IMR-90 (cell line): ENCODE results near the gene ZNF836. TPM values are rescaled to one million over a fixed set of nuclear protein-coding genes. Genes with fewer than 3 reads are reported as not detected.

Source experiments
- ATAC-seq: fragments of 200-7000 bp; cut with Tn5 transposase; 2 replicates; pipeline ENCODE4 v1.9.1; 2020; ENCODE audit warnings: low read depth, mild to moderate bottlenecking, moderate library complexity
- BruUV-seq: library from RNA; stranded (reverse); fragments of 400-500 nt; replicated peaks from 2 replicates; lab custom pipeline; 2021; lab: Mats Ljungman, UMichigan
- CTCF ChIA-PET: fragments of 300-600 bp; formaldehyde crosslinking; extraction: SDS; loops from one replicate; lab custom pipeline; 2021; ENCODE audit warnings: antibody characterized with exemption; lab: Yijun Ruan, JAX
- POLR2A ChIA-PET: fragments of 300-600 bp; sonication (Branson Sonifier 250); formaldehyde crosslinking; loops from one replicate; lab custom pipeline; 2022; ENCODE audit warnings: antibody characterized with exemption; ENCODE audit not compliant: unreplicated experiment; lab: Charles Lee
- DNase-seq: peaks from one replicate; pipeline ENCODE4 v3.0.0; 2013
- H2AFZ ChIP-seq: replicated peaks from 2 replicates; pipeline ENCODE3; 2013; ENCODE audit warnings: low read length, mild to moderate bottlenecking; ENCODE audit not compliant: poor library complexity
- H2AK5ac ChIP-seq: 2 replicates; pipeline ENCODE4 v1.6.1; 2013; ENCODE audit warnings: low read depth, low read length, inconsistent platforms
- H2AK9ac ChIP-seq: replicated peaks from 2 replicates; pipeline ENCODE3; 2013; ENCODE audit warnings: mild to moderate bottlenecking, low read depth, low read length, moderate library complexity; ENCODE audit not compliant: poor library complexity
- H2BK120ac ChIP-seq: 2 replicates; pipeline ENCODE4 v1.6.1; 2013; ENCODE audit warnings: low read depth, low read length, inconsistent platforms
- H2BK15ac ChIP-seq: 3 replicates; pipeline ENCODE4 v1.6.1; 2013; ENCODE audit warnings: low read depth, low read length, inconsistent platforms
- H2BK20ac ChIP-seq: 2 replicates; pipeline ENCODE4 v1.6.1; 2013; ENCODE audit warnings: low read depth, mild to moderate bottlenecking, inconsistent platforms, low read length, moderate library complexity
- H2BK5ac ChIP-seq: 2 replicates; pipeline ENCODE4 v1.6.1; 2013; ENCODE audit warnings: mild to moderate bottlenecking, low read depth, low read length, inconsistent platforms; ENCODE audit not compliant: poor library complexity, severe bottlenecking
- H3K14ac ChIP-seq: replicated peaks from 2 replicates; pipeline ENCODE4 v1.6.1; 2013; ENCODE audit warnings: low read depth, low read length, inconsistent platforms
- H3K18ac ChIP-seq: 2 replicates; pipeline ENCODE4 v1.6.1; 2013; ENCODE audit warnings: low read depth, low read length, control low read depth
- H3K23ac ChIP-seq: 2 replicates; pipeline ENCODE4 v1.6.1; 2013; ENCODE audit warnings: low read depth, low read length, inconsistent platforms
- H3K27ac ChIP-seq: 2 replicates; pipeline ENCODE4 v1.5.1; 2013; ENCODE audit warnings: mild to moderate bottlenecking, control low read depth, low read length; ENCODE audit not compliant: insufficient read depth
- H3K27me3 ChIP-seq: 2 replicates; pipeline ENCODE4 v1.6.1; 2013; ENCODE audit warnings: low read length; ENCODE audit not compliant: control insufficient read depth, insufficient read depth
- H3K36me3 ChIP-seq: 2 replicates; pipeline ENCODE4 v1.6.1; 2013; ENCODE audit warnings: low read length, mixed read lengths; ENCODE audit not compliant: control insufficient read depth, insufficient read depth
- H3K4ac ChIP-seq: 2 replicates; pipeline ENCODE4 v1.6.1; 2013; ENCODE audit warnings: low read depth, low read length, inconsistent platforms
- H3K4me1 ChIP-seq: 2 replicates; pipeline ENCODE4 v1.6.1; 2013; ENCODE audit warnings: low read length, mixed read lengths; ENCODE audit not compliant: control insufficient read depth, insufficient read depth
- H3K4me2 ChIP-seq: 2 replicates; pipeline ENCODE4 v1.6.1; 2013; ENCODE audit warnings: low read depth, mild to moderate bottlenecking, control low read depth, low read length, moderate library complexity
- H3K4me3 ChIP-seq: 2 replicates; pipeline ENCODE4 v1.5.1; 2013; ENCODE audit warnings: low read depth, mild to moderate bottlenecking, control low read depth, low read length, moderate library complexity; ENCODE audit not compliant: insufficient read depth
- H3K56ac ChIP-seq: 2 replicates; pipeline ENCODE4 v1.6.1; 2013; ENCODE audit warnings: low read length, inconsistent platforms; ENCODE audit not compliant: insufficient read depth; ENCODE audit errors: extremely low read depth
- H3K79me1 ChIP-seq, 2 experiments: 2 replicates each; pipeline ENCODE4 v1.6.1; 2013; ENCODE audit warnings: low read length in 2 of 2, inconsistent platforms in 1 of 2, low read depth in 1 of 2
- H3K9ac ChIP-seq: 2 replicates; pipeline ENCODE4 v1.6.1; 2013; ENCODE audit warnings: low read depth, low read length, control low read depth
- H3K9me1 ChIP-seq: 2 replicates; pipeline ENCODE4 v1.6.1; 2013; ENCODE audit warnings: low read length, inconsistent platforms; ENCODE audit not compliant: insufficient read depth
- H3K9me3 ChIP-seq: 2 replicates; pipeline ENCODE4 v1.6.1; 2013; ENCODE audit warnings: low read length; ENCODE audit not compliant: control insufficient read depth, insufficient read depth
- H4K20me1 ChIP-seq: 2 replicates; pipeline ENCODE4 v1.6.1; 2013; ENCODE audit warnings: low read length, inconsistent platforms; ENCODE audit not compliant: insufficient read depth
- H4K5ac ChIP-seq: 2 replicates; pipeline ENCODE4 v1.6.1; 2013; ENCODE audit warnings: mild to moderate bottlenecking, low read depth, low read length, control low read depth
- H4K8ac ChIP-seq, 2 experiments: 2 replicates each; pipeline ENCODE4 v1.6.1; 2013; ENCODE audit warnings: low read depth in 2 of 2, low read length in 2 of 2, control low read depth in 1 of 2, inconsistent platforms in 1 of 2
- H4K91ac ChIP-seq: 2 replicates; pipeline ENCODE4 v1.6.1; 2013; ENCODE audit warnings: low read depth, low read length, inconsistent platforms; ENCODE audit not compliant: insufficient read depth
- CEBPB ChIP-seq: IDR thresholded peaks from 2 replicates; pipeline ENCODE4 v1.6.1; 2012; ENCODE audit warnings: low read depth, low read length, improper control_type of control experiment
- CHD1 ChIP-seq: IDR thresholded peaks from 2 replicates; pipeline ENCODE4 v1.6.1; 2012; ENCODE audit warnings: low read depth, low read length, improper control_type of control experiment
- MAFK ChIP-seq: IDR thresholded peaks from 2 replicates; pipeline ENCODE4 v1.6.1; 2012; ENCODE audit warnings: low read depth, low read length, improper control_type of control experiment
- RFX5 ChIP-seq: IDR thresholded peaks from 2 replicates; pipeline ENCODE4 v1.8.0; 2012; ENCODE audit warnings: low read depth, mild to moderate bottlenecking, low read length, moderate library complexity
- USF2 ChIP-seq: fragments of 150-350 bp; IDR thresholded peaks from 2 replicates; pipeline ENCODE4 v1.6.1; 2017; ENCODE audit warnings: mild to moderate bottlenecking, antibody characterized with exemption, low read length, low read depth
- dilution Hi-C: fragments of 300-500 bp; cut with HindIII; formaldehyde crosslinking; loops from one replicate; pipeline ENCODE4 v1.14.3; 2018; ENCODE audit warnings: low sequenced_read_pairs; ENCODE audit not compliant: unreplicated experiment
- in situ Hi-C: fragments of 300-500 bp; cut with MboI; formaldehyde crosslinking; loops from 3 replicates; pipeline ENCODE4 v1.14.3; 2019; ENCODE audit warnings: low sequenced_read_pairs, inconsistent platforms, mixed read lengths
- intact Hi-C: fragments of 100-400 bp; cut with micrococcal nuclease; formaldehyde crosslinking; loops from 2 replicates; pipeline ENCODE4 v1.10.0; 2022
- polyA plus RNA-seq, 3 experiments: library from polyadenylated mRNA; depleted of rRNA; stranded (reverse); fragments of >200 nt; gene quantifications; 2 replicates each; pipeline ENCODE4 v1.2.3, GENCODE V29; 2012; ENCODE audit warnings: low replicate concordance in 1 of 3
- total RNA-seq: library from RNA; depleted of rRNA; stranded (reverse); fragments of >200 nt; gene quantifications from 2 replicates; pipeline ENCODE4 v1.2.3, GENCODE V29; 2012

The ZNF836 gene
- total and polyA plus RNA-seq, 2 of the 4 experiments (the other 2 are of a cell fraction) = 1.1 to 4.1 TPM

GRCh38 chr19:52148256-52148655 is 23.2 kb downstream of the ZNF836 start:
- ChIA-PET POLR2A (no interaction called here), CTCF (no interaction called here)
- H2BK120ac ChIP-seq = no peak overlapping the region
- H3K23ac ChIP-seq = no peak overlapping the region
- no peak overlapping the region for H4K91ac ChIP-seq
- intact Hi-C loops = no loop called here
- in situ Hi-C loops = no loop called here
- H2AFZ ChIP-seq = no peak overlapping the region
- H3K4me3 ChIP-seq = no peak overlapping the region
- no peak overlapping the region for H2BK15ac ChIP-seq
- no peaks in the 10 kb centered on the region for H3K36me3 ChIP-seq
- H3K27ac ChIP-seq = no peak overlapping the region
- H3K14ac ChIP-seq = no peak overlapping the region
- no peak overlapping the region for H2BK5ac ChIP-seq
- no TSS peak for BruUV-seq
- no peak for ATAC-seq
- TF ChIP-seq USF2 = no peak
- TF ChIP-seq CHD1 = no peak
- TF ChIP-seq CEBPB = no peak
- TF ChIP-seq MAFK = no peak
- no peak for TF ChIP-seq RFX5
- H3K4ac ChIP-seq = no peak overlapping the region
- H3K9me1 ChIP-seq = no peaks in the 10 kb centered on the region
- H2BK20ac ChIP-seq = no peak overlapping the region
- no peak for DNase-seq
- H3K79me1 ChIP-seq = no peaks in the 10 kb centered on the region
- no peaks in the 10 kb centered on the region for H3K27me3 ChIP-seq
- H3K9me3 ChIP-seq = peaks cover 24% of the 10 kb centered on the region
- no peaks in the 10 kb centered on the region for H3K4me1 ChIP-seq
- H2AK9ac ChIP-seq = no peak overlapping the region
- dilution Hi-C loops = no loop called here
- no peak overlapping the region for H3K56ac ChIP-seq
- no peak overlapping the region for H3K18ac ChIP-seq
- H4K8ac ChIP-seq = no peak overlapping the region
- H3K9ac ChIP-seq = no peak overlapping the region
- H3K4me2 ChIP-seq = no peak overlapping the region
- no peak overlapping the region for H4K5ac ChIP-seq
- no peak overlapping the region for H2AK5ac ChIP-seq
- H4K20me1 ChIP-seq = no peaks in the 10 kb centered on the region
